GM21528 (cell line): Measurements from ENCODE around the gene LTA.
"Not testable (repeated sequence)": the region's sequence is repeated elsewhere in the genome, so short reads cannot be mapped to it uniquely, and the experiment has no call there.

Source experiments
- ATAC-seq: cut with Tn5 transposase; IDR thresholded peaks from one replicate; pipeline ENCODE4 v1.9.1; 2021; ENCODE audit warnings: mild to moderate bottlenecking, moderate library complexity; ENCODE audit not compliant: unreplicated experiment, low FRiP score

LTA gene

DNA sequence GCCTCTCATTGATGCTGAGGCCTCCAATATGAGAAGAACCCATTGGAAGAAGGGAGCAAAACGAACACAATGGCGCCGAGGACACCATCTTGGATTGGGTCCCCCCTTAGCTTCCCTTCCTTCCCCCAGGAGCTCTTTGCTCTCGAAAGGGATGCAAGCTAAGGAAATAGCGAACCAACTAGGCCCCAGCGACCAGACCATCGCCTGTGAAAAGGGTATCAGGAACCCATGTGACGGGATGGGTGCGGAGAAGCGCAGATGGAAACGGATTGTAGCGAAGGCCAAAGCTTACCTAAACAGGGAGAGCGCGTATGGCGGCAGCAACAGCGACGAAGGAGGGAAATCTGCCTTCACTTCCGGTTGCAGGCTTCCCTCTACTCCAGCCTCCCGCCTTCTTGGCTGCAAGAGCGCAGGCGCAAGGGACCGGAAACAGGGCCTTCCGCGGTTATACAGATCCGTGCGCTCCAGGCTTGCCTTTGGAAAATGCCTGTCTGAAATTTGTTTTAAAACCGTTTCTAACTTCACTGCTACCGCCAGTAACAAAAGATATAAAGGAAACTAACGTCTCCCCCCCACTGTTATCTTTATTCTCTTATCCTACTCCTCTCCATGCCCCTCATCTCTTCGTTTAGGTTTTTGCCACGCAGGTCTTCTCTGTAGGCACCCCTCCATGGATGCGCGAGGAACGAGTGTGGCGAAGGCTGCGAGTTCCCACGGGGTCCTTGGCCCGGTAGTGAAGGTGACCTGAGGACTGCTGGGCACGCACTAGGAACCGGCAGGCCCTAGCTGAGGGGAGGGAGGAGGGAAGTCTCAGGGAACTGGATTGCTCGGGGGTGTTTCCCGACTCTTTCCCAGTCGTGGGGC is 30.2 kb upstream of the LTA start, which contains the start of gene DDX39B:
Gene DDX39B (minus strand): TSS at position 346 of the 864 bp plus-strand sequence. CDS start 1,471 bp downstream, outside the sequence.
- ATAC-seq = peak; percentile 61

DNA sequence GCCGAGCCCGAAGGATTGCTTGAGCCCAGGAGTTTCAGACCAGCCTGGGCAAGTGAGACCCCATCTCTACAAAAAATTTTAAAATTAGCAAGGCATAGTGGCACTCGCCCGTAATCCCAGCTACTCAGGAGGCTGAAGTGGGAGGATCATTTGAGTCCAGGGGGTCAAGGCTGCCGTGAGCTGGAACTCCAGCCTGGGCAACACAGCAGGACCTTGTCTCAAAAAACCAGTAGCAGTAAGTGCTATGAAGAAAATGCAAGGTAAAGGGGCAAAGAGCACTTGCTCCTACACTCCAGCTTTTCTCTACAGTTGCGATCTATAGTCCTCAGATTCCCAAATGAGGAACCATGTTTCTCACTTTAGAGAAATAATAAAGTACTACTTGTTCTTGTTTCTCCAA is 28.4 kb upstream of the LTA start:
- no peak for ATAC-seq

- no peak for ATAC-seq
These were observed 27.4 kb upstream of the LTA start for GRCh38 chr6:31544676-31545075.

DNA sequence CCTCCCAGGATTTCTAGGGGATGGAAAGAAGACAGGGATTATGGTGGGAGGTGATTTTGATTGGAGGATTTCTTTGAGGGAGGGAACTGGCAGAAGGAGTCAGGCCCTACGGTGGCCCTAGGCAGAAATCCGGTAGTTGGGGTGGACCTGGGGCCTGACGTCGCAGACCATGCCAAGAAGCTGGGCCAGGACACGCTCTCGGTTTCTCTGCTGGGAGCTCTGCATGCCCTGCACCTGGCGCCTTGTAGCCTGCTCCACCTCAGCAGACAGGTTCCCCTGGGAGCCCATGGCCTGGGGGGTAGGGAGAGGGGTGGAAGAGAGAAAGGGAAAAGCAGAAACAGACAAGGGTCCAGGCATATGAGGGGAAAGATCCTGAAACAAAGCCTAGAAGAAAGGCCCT is 26.8 kb upstream of the LTA start:
- no peak for ATAC-seq

- peak; percentile 47 for ATAC-seq
These were observed 25.6 kb upstream of the LTA start, which contains the start of gene ATP6V1G2 for GRCh38 chr6:31546339-31546957. ATP6V1G2 (minus strand) TSS chr6:31546608; CDS start chr6:31546559, 49 bp downstream.

GRCh38 chr6:31546958-31547726 is 24.9 kb upstream of the LTA start, which contains the start of gene NFKBIL1:
NFKBIL1 (plus strand) TSS chr6:31547608; CDS start chr6:31547695, 87 bp downstream.
- peak; percentile 49 for ATAC-seq

- ATAC-seq = no peak
These were observed 24.2 kb upstream of the LTA start for GRCh38 chr6:31547727-31548543.

GRCh38 chr6:31548544-31548873 is 23.6 kb upstream of the LTA start:
- no peak for ATAC-seq

DNA sequence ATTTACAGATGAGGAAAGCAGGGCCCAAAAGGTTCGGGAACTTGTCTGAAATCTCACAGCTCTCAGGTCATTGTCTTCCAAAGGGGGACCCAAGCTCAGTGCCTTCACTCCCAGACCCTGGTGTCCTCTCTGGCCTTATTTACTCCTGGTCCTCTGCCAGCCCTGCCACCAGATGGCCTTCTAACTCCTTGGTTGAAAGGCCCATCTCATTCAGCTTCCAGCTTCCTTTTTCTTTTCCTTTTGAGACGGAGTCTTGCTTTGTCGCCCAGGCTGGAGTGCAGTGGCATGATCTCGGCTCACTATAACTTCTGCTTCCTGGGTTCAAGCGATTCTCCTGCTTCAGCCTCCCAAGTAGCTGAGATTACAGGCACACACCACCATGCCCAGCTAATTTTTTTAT is 20.7 kb upstream of the LTA start:
- ATAC-seq = not testable (repeated sequence)

DNA sequence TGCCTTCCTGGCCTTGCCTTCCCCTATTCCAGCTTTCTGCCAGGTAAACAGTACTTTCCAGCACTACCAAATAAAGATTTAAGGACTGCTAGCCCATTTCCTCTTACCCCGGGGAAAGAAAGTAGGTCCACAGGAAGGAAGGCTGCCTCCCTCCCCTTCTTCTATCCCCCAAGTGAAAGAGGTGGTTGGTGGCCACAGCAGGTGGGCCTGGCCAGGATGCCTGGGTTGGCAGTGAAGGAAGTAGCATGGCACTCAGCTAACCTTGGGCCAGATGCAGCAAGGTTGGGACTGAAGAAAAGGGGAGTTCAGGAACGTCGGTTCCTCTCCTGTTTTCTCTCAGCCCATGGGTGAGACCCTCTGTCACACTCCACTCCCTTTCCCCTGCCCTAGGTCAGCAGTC is 15.8 kb upstream of the LTA start:
- no peak for ATAC-seq

- no peak for ATAC-seq
These were observed 14.4 kb upstream of the LTA start for GRCh38 chr6:31557443-31558317.

GRCh38 chr6:31558318-31558625 is 13.8 kb upstream of the LTA start:
- no peak for ATAC-seq

GRCh38 chr6:31558631-31559500 is 13.2 kb upstream of the LTA start:
- ATAC-seq = no peak

DNA sequence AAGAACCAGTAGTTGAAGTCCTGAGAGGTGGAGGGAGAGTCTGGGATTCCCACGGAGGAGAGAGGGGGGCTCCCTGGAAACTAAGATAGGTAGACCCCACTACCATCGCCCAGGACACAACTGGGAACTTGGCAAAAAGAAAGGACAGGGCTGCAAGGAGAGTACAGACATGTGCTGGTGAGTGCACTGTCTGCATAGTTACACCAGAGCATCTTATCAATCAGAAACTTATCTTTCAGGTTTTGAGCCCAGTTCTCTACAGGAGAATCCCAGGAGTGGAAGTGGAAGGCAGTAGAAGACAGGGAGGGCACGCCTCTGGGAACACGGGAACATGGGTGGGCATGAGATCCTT is 12.5 kb upstream of the LTA start:
- no peak for ATAC-seq

- peak; percentile 64 for ATAC-seq
These were observed 12.0 kb upstream of the LTA start for GRCh38 chr6:31559958-31560696.

DNA sequence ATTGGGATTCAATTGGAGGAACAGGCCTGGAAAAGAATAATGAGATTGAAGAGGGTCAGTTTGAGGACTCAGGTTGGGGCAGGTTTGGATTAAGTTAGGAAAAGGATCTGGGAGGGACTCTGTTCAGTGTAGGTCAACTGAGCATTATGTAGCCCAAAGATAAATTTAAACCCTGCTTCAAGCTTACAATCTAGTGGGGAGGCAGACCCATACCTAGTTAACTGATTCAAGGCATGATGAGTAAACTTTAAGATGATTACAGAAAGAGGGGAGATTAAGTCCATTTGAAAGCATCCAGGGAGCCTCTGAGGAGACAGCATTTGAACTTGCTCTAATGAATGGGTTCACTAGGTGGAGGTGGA is 11.4 kb upstream of the LTA start:
- no peak for ATAC-seq

DNA sequence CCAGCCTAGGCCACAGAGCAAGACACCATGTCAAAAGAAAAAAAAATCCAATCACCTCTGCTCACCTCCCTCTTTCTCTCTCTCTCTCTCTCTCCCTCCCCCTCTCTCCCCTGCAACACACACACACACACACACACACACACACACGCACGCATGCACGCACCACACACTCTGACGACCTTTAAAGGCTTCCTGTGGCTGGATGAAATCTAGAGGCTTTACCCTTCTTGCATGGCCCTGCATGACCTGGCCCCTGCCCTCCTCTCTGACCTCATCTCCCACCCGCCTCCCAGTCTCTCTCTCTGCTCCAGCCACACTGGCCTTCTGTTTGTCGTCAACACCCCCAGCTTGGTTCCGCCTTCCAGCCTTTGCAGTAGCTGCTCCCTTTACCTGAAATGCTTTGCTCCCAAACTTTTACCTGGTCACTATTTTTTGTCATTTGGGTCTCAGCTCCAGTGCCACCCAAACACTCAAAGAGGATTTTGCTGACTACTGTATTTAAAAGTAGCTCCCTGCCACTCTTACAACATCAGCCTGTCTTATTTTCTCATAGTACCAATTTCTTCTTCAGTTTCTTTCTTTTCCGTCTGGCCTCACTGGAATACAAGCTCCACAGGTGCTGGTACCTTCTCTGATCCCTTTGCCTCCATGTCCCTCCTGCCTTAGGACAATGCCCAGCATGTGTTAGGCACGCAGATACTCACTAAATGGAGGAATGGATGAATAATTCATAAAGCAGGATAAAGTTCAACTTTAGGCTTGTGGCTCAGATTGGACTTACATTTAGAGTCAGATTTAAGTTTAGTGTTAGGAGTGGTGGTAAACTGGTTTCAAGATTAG is 4.3 kb upstream of the LTA start:
- ATAC-seq = no peak
